Left ventricle myocardium inferior (tissue), 1 donor: ENCODE results near the gene MGAT5B. TPM values are rescaled to one million over a fixed set of nuclear protein-coding genes. Genes with fewer than 3 reads are reported as not detected.

ENCODE experiments used
- DNase-seq: peaks from one replicate; pipeline ENCODE4 v3.0.0-alpha.2; 2020
- H3K27ac ChIP-seq: fragments of 200-600 bp; replicated peaks from 2 replicates; pipeline ENCODE4 v1.8.0; 2021
- H3K27me3 ChIP-seq: fragments of 200-600 bp; 2 replicates; pipeline ENCODE4 v1.8.0; 2021; ENCODE audit warnings: low read depth
- H3K36me3 ChIP-seq: fragments of 200-600 bp; 2 replicates; pipeline ENCODE4 v1.8.0; 2021
- H3K4me1 ChIP-seq: fragments of 200-600 bp; 2 replicates; pipeline ENCODE4 v1.8.0; 2021
- H3K4me3 ChIP-seq: fragments of 200-600 bp; 2 replicates; pipeline ENCODE4 v1.8.0; 2021; ENCODE audit warnings: mild to moderate bottlenecking, moderate library complexity
- H3K9me3 ChIP-seq: fragments of 200-600 bp; replicated peaks from 2 replicates; pipeline ENCODE4 v1.8.0; 2021
- intact Hi-C: fragments of 100-400 bp; cut with micrococcal nuclease; formaldehyde crosslinking; loops from one replicate; pipeline ENCODE4 v1.11.0; 2022
- total RNA-seq: library from RNA; stranded (reverse); fragmentation: NEBNext Ultra II Directional; extraction: Animal tissue kit (Norgen Biotek cat#: 25700); gene quantifications from one replicate; pipeline ENCODE4 v1.2.1, GENCODE V29; 2021
- TF ChIP-seq, protein P1 (sequence below): fragments of 200-600 bp; IDR thresholded peaks from 2 replicates; pipeline ENCODE4 v1.8.0; 2021; ENCODE audit warnings: antibody characterized with exemption, mild to moderate bottlenecking, borderline replicate concordance
- donor health status: DM: no; HTN: yes; CAD: no; lungs with severe emphysema.

The MGAT5B gene
- total RNA-seq, 1 donor from 2014 or later: 0.08 TPM

DNA sequence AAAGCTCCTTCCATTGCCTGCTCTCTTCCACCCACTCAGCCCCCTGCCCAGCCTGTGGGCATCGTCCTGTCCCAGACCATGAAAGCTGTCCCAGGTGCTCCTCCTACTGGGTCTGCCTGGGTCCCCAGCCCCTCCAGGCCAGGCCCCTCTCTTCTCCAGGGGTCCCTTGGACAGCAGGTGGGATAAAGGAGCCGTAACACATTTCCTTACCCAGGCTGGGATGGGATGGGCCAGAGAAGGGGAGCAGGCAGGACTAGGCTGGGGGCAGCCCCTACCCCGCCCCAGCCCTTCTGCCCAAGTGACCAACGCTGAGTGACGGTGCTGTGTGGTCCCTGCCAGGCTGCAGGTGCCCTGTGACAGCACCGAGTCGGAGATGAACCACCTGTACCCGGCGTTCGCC, 80.1 kb downstream of the MGAT5B start:
- Histone ChIP-seq H3K27ac (no peak overlapping the region), H3K4me1 (no peaks in the 10 kb centered on the region), H3K27me3 (peaks cover 41% of the 10 kb centered on the region), H3K9me3 (no peaks in the 10 kb centered on the region), H3K4me3 (no peak overlapping the region), H3K36me3 (no peaks in the 10 kb centered on the region)
- TF ChIP-seq, protein P1, sequence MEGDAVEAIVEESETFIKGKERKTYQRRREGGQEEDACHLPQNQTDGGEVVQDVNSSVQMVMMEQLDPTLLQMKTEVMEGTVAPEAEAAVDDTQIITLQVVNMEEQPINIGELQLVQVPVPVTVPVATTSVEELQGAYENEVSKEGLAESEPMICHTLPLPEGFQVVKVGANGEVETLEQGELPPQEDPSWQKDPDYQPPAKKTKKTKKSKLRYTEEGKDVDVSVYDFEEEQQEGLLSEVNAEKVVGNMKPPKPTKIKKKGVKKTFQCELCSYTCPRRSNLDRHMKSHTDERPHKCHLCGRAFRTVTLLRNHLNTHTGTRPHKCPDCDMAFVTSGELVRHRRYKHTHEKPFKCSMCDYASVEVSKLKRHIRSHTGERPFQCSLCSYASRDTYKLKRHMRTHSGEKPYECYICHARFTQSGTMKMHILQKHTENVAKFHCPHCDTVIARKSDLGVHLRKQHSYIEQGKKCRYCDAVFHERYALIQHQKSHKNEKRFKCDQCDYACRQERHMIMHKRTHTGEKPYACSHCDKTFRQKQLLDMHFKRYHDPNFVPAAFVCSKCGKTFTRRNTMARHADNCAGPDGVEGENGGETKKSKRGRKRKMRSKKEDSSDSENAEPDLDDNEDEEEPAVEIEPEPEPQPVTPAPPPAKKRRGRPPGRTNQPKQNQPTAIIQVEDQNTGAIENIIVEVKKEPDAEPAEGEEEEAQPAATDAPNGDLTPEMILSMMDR: no peak
- no peak for DNase-seq
- intact Hi-C loops: no loop called here

DNA sequence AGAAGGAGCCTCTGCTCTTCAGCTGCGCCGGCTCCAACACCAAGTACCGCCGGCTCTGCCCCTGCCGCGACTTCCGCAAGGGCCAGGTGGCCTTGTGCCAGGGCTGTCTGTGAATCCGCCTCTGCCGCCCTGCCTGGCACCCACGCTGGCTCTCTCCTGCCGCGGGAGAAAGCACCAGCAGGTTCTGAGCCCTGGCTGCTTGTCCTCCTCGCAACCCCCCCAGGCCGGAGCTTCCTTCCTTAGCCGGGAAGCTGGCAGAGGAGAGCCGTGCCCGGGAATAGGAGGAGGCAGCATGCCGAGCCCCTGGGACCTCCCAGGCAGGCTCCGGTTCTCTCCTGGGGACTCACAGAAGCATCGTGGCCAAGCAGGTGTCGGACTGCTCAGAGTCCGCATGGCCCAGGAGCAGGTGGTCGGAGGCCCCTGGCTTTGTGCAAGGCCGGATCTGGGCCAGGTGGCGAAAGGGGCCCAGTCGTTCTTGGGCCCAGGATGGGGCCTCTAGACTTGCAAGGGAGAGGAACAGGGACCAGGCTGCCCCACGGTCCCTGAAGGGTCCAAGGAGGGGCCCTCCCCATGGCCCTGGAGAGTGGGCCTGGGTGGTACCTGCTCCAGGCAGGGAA, 80.6 kb downstream of the MGAT5B start:
- no peak for DNase-seq
- Histone ChIP-seq H3K27ac (no peak overlapping the region), H3K4me1 (no peaks in the 10 kb centered on the region), H3K36me3 (no peaks in the 10 kb centered on the region), H3K9me3 (no peaks in the 10 kb centered on the region), H3K4me3 (no peak overlapping the region), H3K27me3 (peaks cover 38% of the 10 kb centered on the region)
- TF ChIP-seq, protein P1: no peak
- intact Hi-C loops: no loop called here

DNA sequence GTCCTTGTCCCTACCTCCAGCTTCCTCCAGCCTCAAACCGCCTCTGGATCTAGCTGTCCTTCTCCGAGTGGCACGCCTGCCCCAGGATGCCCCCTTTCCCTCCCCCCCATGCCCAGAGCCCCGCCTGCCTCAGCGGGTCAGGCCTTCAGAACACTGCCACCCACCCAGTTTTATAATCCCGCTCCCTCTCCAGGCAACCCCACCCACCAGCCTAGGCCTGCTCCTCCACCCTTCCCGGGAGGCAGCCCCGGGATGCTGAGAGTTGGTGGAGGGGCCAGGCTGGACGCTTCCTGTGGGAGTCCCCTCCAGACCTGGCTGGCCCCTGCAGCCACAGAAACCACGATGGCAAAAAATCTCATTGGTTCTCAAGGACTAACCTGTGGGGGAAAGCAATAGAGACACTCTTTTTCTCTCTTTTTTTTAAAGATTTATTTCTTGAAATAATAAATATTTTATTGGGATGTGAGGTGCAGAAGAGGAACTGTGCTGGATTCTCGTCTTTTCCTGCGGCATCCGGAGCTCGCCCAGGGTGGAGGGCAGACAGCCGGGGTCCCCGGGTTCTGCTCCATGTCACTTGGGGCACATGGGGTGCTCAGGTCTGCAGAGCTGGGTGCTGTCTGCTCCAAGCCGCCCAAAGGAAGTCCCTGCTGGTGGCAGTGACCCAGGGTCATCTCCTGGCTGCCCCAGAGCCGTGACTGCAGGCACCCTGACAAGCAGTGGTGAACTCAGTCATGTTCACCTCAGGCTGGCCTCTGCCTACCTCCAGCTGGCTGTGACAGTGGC, 81.9 kb downstream of the MGAT5B start:
- Histone ChIP-seq H3K9me3 (no peaks in the 10 kb centered on the region), H3K27me3 (peaks cover 26% of the 10 kb centered on the region), H3K36me3 (no peaks in the 10 kb centered on the region), H3K4me3 (no peak overlapping the region), H3K27ac (no peak overlapping the region), H3K4me1 (no peaks in the 10 kb centered on the region)
- intact Hi-C loops: no loop called here
- TF ChIP-seq, protein P1: no peak
- no peak for DNase-seq

DNA sequence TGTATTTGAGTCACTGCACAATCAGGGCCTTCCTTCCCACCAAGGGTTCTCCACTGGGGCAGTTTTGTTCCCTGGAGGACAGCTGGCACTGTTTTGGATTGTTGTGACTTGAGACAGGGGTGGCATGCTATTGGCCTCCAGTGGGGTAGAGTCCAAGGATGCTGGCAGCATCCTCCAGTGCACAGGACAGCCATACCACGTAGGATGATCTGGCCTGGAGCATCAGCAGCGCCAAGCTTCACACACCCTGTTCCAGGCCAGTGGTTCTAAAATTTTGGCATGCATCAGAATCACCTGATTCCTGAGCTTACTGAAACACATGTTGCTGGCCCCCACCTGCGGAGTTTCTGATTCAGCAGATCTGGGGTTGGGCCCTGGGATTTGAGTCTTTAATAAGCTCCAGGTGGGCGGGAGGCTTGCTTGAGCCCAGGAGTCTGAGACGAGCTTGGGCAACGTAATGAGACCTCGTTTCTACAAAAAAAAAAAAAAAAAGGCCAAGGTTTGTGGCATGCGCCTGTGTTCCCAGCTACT, 83.2 kb downstream of the MGAT5B start:
- DNase-seq: no peak
- H3K9me3 ChIP-seq: no peaks in the 10 kb centered on the region
- H3K27me3 ChIP-seq: peaks cover 36% of the 10 kb centered on the region
- TF ChIP-seq, protein P1: no peak
- no peak overlapping the region for H3K27ac ChIP-seq
- no peaks in the 10 kb centered on the region for H3K36me3 ChIP-seq
- H3K4me1 ChIP-seq: no peaks in the 10 kb centered on the region
- no peak overlapping the region for H3K4me3 ChIP-seq
- intact Hi-C loops: no loop called here

DNA sequence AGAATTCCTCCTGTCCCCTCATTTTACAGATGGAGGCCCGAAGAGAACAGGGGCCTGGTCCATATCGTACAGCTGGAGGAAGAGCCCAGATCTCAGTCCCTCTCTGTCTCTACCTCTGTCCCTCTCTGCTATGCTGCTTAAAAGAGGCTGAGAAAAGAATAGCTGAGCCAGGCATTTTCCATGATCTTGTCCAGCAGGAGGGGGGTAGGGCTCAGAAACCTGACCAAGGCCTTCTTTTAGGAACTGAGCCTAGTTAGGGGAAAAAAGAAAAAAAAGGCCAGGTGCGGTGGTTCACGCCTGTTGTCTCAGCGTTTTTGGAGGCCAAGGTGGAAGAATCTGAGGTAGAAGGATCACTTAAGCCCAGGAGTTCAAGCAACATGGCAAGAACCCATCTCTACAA, 84.2 kb downstream of the MGAT5B start:
- intact Hi-C loops: no loop called here
- Histone ChIP-seq H3K4me1 (no peaks in the 10 kb centered on the region), H3K36me3 (no peaks in the 10 kb centered on the region), H3K27me3 (peaks cover 44% of the 10 kb centered on the region), H3K9me3 (no peaks in the 10 kb centered on the region), H3K4me3 (no peak overlapping the region), H3K27ac (no peak overlapping the region)
- TF ChIP-seq, protein P1: no peak
- DNase-seq: no peak
